ENCODE data around the gene TSEN2. TPM values are rescaled to one million over a fixed set of nuclear protein-coding genes. Genes with fewer than 3 reads are reported as not detected.

TSEN2 gene
- total and polyA plus RNA-seq, 2 of the 13 experiments (the other 11 are each of a cell fraction or from before 2014, with no cell fraction given): 11.0 to 17.3 TPM

- TF ChIP-seq ZMYM2 (CRISPR knock-in tag; IDR thresholded peaks at IDR 0.05) (no peak), ZNF33A (CRISPR knock-in tag; IDR thresholded peaks at IDR 0.05; ENCODE audit: borderline replicate concordance) (no peak), ZNF570 (CRISPR knock-in tag; IDR thresholded peaks at IDR 0.05; ENCODE audit: borderline replicate concordance) (no peak), XBP1 (CRISPR knock-in tag; IDR thresholded peaks at IDR 0.05) (no peak), ZNF691 (CRISPR knock-in tag; IDR thresholded peaks at IDR 0.05; ENCODE audit: borderline replicate concordance, low read depth) (no peak), TCF12 (IDR thresholded peaks at IDR 0.05) (no peak), TCF12 (CRISPR knock-in tag; IDR thresholded peaks at IDR 0.05) (no peak), ZNF773 (CRISPR knock-in tag; IDR thresholded peaks at IDR 0.05; ENCODE audit: borderline replicate concordance) (no peak), HNRNPUL1 (IDR thresholded peaks at IDR 0.05; ENCODE audit: low read depth, low read length) (no peak), ZNF646 (CRISPR knock-in tag; IDR thresholded peaks at IDR 0.05) (no peak), ZBTB21 (CRISPR knock-in tag; IDR thresholded peaks at IDR 0.05) (no peak), ZNF460 (CRISPR knock-in tag; IDR thresholded peaks at IDR 0.05; ENCODE audit: borderline replicate concordance) (no peak), ZBTB37 (CRISPR knock-in tag; IDR thresholded peaks at IDR 0.05) (no peak), SKIL (CRISPR knock-in tag; IDR thresholded peaks at IDR 0.05; ENCODE audit: borderline replicate concordance) (no peak), TERF1 (CRISPR knock-in tag; IDR thresholded peaks at IDR 0.05) (no peak)
These were observed 4.3 kb upstream of the TSEN2 start (continued) for GRCh38 chr3:12479919-12480427.
